NCI-H2227 treated with DMSO at 0.1 percent for 48 hours (cell line): ENCODE measurements around the gene CYP1B1.
"Not testable (repeated sequence)": the region's sequence is repeated elsewhere in the genome, so short reads cannot be mapped to it uniquely, and the experiment has no call there.

Experiments used
- DNase-seq: peaks from one replicate; lab custom pipeline; 2025; lab: John Stamatoyannopoulos, UW

The CYP1B1 gene

GRCh38 chr2:38075507-38076151, at the start of gene CYP1B1:
Gene CYP1B1 (minus strand): TSS chr2:38076151. CDS start chr2:38075388, 763 bp downstream.
- DNase-seq: no peak

- no peak for DNase-seq
Measured at GRCh38 chr2:38125007-38125406, 49.1 kb upstream of the CYP1B1 start.

- DNase-seq: no peak
Measured at GRCh38 chr2:38123911-38124310, 48.0 kb upstream of the CYP1B1 start.

- DNase-seq: no peak
Measured at GRCh38 chr2:38122344-38122743, 46.4 kb upstream of the CYP1B1 start.

GRCh38 chr2:38121481-38121880, 45.5 kb upstream of the CYP1B1 start:
- DNase-seq: no peak

- no peak for DNase-seq
Measured at GRCh38 chr2:38120829-38121228, 44.9 kb upstream of the CYP1B1 start.

GRCh38 chr2:38120264-38120592, 44.3 kb upstream of the CYP1B1 start:
- no peak for DNase-seq

- no peak for DNase-seq
Measured at GRCh38 chr2:38116762-38117161, 40.8 kb upstream of the CYP1B1 start.

GRCh38 chr2:38115216-38116032, 39.5 kb upstream of the CYP1B1 start:
- peak; percentile 71 for DNase-seq

GRCh38 chr2:38113981-38114708, 38.2 kb upstream of the CYP1B1 start:
- no peak for DNase-seq

- DNase-seq: no peak
Measured at GRCh38 chr2:38113051-38113450, 37.1 kb upstream of the CYP1B1 start.

GRCh38 chr2:38111350-38111749, 35.4 kb upstream of the CYP1B1 start:
- DNase-seq: not testable (repeated sequence)

- DNase-seq: no peak
Measured at GRCh38 chr2:38109732-38110181, 33.8 kb upstream of the CYP1B1 start.

GRCh38 chr2:38108907-38109731, 33.2 kb upstream of the CYP1B1 start:
- DNase-seq: no peak

- no peak for DNase-seq
Measured at GRCh38 chr2:38107738-38108410, 31.9 kb upstream of the CYP1B1 start.

- peak; percentile 64 for DNase-seq
Measured at GRCh38 chr2:38106405-38107094, 30.6 kb upstream of the CYP1B1 start.

- no peak for DNase-seq
Measured at GRCh38 chr2:38105922-38106321, 30.0 kb upstream of the CYP1B1 start.

- no peak for DNase-seq
Measured at GRCh38 chr2:38104598-38104997, 28.6 kb upstream of the CYP1B1 start.

- no peak for DNase-seq
Measured at GRCh38 chr2:38100328-38100727, 24.4 kb upstream of the CYP1B1 start.

GRCh38 chr2:38099099-38100028, 23.4 kb upstream of the CYP1B1 start:
- no peak for DNase-seq
